HG03354 (cell line): Measurements from ENCODE around the gene CREB3L1.
"Not testable (repeated sequence)": the region's sequence is repeated elsewhere in the genome, so short reads cannot be mapped to it uniquely, and the experiment has no call there.

ENCODE experiments used
- ATAC-seq: cut with Tn5 transposase; IDR thresholded peaks from one replicate; pipeline ENCODE4 v1.9.1; 2021; ENCODE audit warnings: mild to moderate bottlenecking; ENCODE audit not compliant: unreplicated experiment, poor library complexity, severe bottlenecking

The CREB3L1 gene

DNA sequence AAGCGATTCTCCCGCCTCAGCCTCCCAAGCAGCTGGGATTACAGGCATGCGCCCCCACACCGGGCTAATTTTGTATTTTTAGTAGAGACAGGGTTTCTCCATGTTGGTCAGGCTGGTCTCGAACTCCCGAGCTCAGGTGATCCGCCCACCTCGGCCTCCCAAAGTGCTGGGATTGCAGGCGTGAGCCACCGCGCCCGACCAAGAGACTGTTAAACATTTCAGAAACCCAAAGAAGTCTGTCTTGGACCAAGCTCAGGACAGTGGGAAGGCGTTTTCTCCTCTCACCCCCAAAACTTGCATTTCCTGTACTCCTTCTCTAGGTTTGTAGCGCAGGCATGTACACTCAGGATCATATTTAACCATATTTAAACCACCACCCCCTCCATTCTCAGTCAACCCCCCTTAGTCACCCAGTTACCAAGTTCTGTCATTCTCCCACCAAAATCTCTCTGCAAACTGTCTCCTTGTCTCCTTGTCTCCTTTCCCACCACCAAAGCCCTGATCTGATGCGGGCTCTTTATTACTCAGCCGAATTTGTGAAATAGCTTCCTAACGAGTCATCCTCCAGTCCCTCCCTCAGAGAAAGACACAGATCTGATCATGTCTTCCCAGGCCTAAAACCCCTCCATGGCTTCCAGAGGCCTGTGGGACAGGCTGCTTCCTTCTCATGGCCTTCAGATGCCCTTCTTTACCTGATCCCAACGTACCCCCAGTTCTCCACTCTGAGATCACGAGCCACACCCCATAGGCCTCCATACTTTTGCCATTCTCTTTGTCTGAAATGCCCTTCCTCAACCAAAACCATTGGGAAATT is 29.0 kb upstream of the CREB3L1 start:
- no peak for ATAC-seq

GRCh38 chr11:46249103-46249937 is 28.1 kb upstream of the CREB3L1 start:
- ATAC-seq, result no peak

DNA sequence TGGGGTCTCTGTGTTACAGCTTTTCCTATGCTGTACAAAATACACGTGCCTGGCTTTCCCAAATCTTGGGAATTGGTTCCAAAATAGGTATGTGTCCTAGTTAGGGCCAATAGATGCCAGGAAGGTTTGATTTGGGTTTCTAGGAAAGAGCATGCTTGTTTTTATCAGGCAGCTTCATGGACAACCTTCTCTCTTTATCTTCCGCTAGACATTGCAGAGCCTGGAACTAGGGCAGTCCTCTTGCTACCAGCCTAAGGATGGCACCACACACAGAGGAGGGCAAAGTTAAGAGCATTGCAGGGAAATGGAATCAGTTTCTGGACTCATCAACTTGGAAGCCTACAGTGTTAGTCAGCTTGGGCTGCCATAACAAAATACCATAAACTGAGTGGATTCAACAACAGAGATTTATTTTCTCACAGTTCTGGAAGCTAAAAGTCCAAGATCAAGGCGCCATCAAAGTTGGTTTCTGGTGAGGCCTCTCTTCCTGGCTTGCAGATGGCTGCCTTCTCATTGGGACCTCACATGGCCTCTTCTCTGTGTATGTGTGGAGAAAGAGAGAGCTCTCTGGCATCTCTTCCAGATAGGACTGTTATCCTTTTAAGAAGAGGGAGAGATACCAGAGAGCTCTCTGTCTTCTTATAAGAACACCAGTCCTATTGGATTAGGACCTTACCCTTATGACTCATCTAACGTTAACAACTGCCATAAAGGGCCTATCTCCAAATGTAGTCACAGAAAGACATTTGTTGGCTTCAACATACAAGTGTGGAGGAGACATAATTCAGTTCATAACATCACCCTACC is 27.3 kb upstream of the CREB3L1 start:
- ATAC-seq, result no peak

DNA sequence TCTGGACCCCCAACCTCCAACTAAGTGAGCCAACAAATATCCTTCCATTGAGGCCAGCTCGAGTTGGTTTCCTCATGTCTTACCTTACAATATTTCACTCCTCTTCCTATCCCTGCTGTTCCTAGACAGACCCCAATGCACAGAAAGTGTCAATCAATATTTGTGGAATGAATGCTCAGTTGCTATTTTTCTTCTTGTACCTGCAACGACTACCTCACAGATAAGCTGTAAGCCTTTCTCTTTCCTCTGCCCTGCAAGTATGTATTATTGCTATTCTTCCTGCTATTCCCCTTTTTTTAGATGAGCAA is 26.8 kb upstream of the CREB3L1 start:
- ATAC-seq, result no peak

DNA sequence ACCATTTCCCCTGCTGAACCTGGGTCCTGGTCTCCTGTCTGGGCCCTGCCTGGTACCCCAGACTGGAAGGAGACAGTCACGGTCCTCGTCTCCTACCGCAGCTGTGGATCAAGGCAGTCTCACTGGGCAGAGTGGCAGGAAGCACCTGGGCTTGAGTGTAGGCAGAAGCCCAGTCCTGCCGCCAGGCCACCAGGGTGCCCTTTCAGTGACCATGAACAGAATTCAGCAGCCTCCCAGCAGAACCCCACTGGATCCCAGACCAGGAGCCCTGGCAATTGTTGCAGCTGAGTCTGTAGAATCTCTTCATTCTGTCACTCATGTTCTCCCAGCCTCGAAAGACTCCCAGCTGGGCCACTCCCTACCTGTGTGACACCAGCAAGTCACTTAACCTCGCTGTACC is 25.5 kb upstream of the CREB3L1 start:
- ATAC-seq, result no peak

GRCh38 chr11:46252373-46252914 is 25.0 kb upstream of the CREB3L1 start:
- no peak for ATAC-seq

DNA sequence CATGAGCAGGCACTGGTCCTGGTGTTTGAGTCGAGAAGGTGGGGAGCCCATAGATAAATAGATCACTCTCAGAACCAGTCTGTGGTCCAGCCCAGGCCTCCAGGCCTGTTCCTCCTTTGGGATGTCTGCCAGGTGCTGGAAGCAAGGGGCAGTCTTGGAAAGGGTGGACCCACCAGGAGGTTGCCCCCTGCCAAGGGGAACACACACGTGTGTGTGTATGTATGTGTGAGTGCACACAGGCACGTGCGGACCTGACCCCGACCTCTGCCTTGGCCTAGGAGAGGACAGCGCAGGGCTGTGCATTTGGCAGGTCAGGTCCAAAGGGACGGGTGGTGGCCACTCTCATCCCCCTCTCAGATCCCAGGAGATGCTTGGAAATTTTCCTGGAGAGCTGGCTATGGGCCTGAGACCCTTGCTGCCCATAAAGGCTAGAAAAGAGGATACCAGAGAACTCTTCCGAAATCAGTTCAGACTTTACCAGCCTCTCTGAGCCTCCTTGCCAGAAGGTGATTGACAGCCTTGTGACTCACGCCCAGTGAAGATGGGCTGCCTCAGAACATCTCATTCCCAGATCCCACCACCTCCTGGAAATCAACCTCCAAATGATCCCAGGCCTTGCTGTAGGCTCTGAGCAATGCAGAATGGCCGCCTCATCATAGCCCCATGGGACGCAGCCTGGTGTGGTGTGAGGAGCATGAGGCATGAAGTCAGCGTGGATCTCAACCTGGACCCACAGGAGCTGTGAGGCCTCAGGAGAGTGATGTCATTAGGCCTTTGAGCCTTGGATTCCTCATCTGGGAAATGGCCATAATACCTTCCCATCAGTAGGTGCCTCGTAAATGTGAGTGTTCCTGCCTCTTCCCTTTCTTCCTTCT is 24.0 kb upstream of the CREB3L1 start:
- ATAC-seq, result no peak

DNA sequence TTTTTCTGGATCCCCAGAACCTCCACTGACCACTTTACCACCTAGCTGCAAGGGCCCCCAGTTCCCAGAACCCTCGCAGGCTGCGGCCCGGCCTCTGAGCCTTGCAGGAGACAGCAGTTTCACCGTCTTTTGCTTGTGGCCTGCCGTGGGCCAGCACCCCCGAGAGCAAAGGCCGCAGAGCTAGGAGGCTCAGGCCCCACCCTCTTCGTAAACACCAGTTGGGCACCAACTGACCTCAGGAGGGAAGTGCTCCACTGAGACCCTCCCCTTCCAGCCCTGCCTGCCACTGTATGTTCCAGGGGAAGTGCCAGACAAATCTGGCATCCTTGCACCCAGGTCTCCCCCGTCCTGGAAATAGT is 23.4 kb upstream of the CREB3L1 start:
- no peak for ATAC-seq

DNA sequence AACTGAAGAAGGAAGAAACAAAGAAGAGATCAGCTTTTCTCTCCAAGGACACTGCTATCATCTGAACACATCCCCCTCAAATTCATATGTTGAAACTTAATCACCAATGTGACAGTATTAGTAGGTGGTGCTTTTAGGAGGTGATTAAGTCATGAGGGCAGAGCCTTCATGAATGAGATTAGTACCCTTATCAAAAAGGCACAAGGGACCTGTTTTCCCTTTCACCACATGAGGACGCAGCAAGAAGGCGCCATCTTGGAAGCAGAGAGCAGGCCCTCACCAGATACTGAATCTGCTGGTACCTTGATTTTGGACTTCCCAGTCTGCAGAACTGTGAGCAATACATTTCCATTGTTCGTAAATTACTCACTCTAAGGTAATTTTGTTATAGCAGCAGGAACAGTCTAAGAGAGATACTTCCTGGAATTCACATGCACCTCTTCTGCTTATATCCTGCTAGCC is 20.9 kb upstream of the CREB3L1 start:
- ATAC-seq, result no peak

- not testable (repeated sequence) for ATAC-seq
These were observed 18.1 kb upstream of the CREB3L1 start for GRCh38 chr11:46259347-46259746.

GRCh38 chr11:46259971-46260560 is 17.4 kb upstream of the CREB3L1 start:
- no peak for ATAC-seq

DNA sequence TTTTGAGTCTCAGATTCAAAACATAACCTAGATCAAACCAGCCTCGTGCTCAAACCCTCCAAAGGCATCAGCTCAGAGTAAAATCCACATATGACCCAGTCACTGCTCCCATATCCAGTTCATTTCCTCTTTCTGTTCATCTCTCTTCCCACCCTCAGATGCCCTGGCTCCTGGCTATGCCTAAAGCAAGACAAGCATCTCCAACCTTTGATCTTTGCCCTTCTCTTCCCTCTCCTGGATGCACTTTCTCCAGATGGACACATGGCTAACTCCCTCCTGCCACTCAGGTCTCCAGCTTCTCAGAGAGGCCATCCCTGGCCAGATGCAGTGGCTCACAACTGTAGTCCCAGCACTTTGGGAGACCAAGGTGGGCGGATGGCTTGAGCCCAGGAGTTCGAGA is 14.3 kb upstream of the CREB3L1 start:
- ATAC-seq, result no peak

DNA sequence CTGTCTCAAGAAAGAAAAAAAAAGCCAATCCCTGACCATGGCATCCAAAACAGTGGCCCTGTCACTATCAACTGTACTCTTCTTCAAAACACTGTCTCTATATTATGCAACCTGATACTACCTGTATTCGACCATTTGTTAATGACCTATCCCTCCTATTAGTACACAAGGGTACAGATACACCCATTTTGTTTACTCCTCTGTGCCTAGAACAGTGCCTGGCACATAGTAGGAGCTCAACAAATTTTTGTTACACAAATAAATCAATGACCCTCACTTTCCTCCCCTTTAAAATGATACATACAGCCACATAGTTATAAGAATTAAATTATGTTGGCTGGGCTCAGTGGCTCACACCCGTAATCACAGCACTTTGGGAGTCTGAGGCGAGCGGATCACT is 13.4 kb upstream of the CREB3L1 start:
- no peak for ATAC-seq

DNA sequence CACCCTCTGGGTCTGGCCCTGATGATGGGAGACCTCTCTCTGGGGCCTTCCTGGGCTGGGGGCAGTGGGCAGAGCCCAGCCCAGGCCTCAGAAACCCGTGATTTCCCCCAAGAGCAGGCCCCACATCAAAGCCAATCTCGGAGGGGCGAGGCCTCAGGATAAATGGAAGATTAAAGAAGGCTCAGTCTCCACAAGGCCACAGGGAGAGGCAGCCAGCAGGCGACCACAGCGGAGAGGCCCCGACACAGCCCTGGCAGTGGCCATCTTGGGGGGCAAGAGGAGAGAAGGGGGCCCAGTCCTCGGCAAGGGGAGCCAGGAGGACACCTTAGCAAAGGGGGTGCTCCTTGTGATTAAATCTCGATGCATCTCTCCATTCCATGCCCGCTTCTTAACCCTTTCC is 12.5 kb upstream of the CREB3L1 start:
- no peak for ATAC-seq

DNA sequence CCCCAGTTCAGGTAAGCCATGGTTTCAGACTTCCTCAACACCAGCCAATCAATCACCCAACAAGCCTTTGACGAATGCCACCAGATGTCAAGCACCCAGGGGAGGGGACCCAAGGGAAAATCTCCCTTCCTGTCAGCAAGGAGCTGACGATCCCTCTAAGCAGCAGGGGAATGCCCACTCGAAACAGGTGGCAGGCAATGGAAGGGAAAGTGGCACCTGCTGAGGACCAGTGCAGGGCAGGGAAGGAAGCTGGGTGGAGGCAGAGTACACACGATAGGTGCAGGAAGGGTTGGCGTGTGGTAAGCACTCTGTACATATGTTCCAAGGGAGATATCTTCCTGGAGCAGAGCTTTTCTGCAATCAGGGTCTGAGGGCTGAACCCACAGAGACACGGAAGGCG is 11.7 kb upstream of the CREB3L1 start:
- ATAC-seq, result no peak

GRCh38 chr11:46267930-46268329 is 9.5 kb upstream of the CREB3L1 start:
- ATAC-seq, result no peak

DNA sequence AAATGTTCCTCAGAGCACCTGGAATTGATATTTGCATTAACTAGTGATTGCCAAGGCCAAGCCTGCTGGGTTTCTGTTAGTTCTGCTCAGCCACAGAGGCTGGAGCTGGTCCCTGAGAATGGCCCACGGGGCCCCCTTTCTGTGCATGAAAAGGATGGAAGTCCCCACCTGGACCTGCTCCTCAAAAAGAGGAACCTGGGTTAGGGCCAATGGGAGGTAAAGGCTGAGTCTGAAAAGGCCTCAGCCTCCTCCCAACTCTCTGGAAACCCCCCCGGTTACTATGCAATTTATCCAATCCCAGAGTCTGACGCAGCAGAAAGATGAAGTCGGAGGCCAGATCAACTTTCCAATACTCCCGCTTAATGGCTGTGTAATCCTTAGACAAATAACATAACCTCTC is 6.8 kb upstream of the CREB3L1 start:
- no peak for ATAC-seq

DNA sequence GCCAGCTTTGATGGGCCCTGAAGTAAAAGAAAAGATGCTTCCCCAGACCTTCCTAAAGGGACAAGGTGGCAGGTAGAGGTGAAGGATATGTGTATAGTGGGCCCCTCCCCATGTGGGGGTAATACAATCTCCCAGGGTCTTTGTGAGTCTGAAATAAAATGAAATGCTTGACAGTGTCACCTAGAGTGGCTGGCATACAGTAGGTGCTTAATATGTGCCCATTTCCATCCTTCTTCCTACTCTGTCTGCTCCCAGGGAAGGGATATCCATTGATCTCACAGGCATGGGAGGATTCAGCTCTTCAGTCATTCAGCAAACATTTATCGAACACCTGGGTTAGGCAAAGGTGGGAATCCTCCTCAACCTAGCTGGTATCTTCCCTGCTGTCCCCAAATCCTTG is 6.1 kb upstream of the CREB3L1 start:
- ATAC-seq, result no peak
